Esophagus muscularis mucosa (tissue), 4 donors: ENCODE data around the gene ANO4. TPM values are rescaled to one million over a fixed set of nuclear protein-coding genes. Genes with fewer than 3 reads are reported as not detected.

Experiments used
- DNase-seq: peaks from one replicate; pipeline ENCODE4 v3.0.0-alpha.2; 2017; ENCODE audit errors: extremely low spot score
- H3K27ac ChIP-seq, 4 donors: fragments of 200-600 bp; sonication (generic); replicated peaks in 1 of 4; 1 replicate in 3 of 4; 2 replicates in 1 of 4; pipeline ENCODE4 v1.5.1; 2016 to 2019; ENCODE audit warnings: mild to moderate bottlenecking in 1 of 4
- H3K27me3 ChIP-seq, 4 donors: fragments of 200-600 bp; sonication (generic); one replicate each; pipeline versions ENCODE4 v1.5.1 to v1.6.0; 2016 to 2019
- H3K36me3 ChIP-seq, 4 donors: fragments of 200-600 bp; sonication (generic); one replicate each; pipeline ENCODE4 v1.5.1; 2016 to 2019
- H3K4me1 ChIP-seq, 4 donors: fragments of 200-600 bp; sonication (generic); one replicate each; pipeline ENCODE4 v1.5.1; 2016 to 2019
- H3K4me3 ChIP-seq, 4 donors: fragments of 200-600 bp; sonication (generic); 1 replicate in 2 of 4; 2 replicates in 2 of 4; pipeline ENCODE4 v1.5.1; 2016 to 2019; ENCODE audit warnings: mild to moderate bottlenecking in 4 of 4, moderate library complexity in 1 of 4
- H3K9me3 ChIP-seq, 4 donors: fragments of 200-600 bp; sonication (generic); 1 replicate in 3 of 4; 2 replicates in 1 of 4; pipeline ENCODE4 v1.5.1; 2016 to 2019
- CTCF ChIP-seq, 3 experiments: fragments of 200-600 bp in 2 of 3; fragments of 450-650 bp in 1 of 3; sonication (generic) in 2 of 3; IDR thresholded peaks; one replicate each; pipeline ENCODE4 v1.5.1; 2017 to 2019; ENCODE audit warnings: antibody characterized with exemption in 3 of 3, mild to moderate bottlenecking in 2 of 3, moderate library complexity in 1 of 3
- EP300 ChIP-seq: sonication (generic); formaldehyde crosslinking; IDR thresholded peaks from one replicate; pipeline ENCODE4 v1.6.1; 2017; ENCODE audit warnings: antibody characterized with exemption
- POLR2A ChIP-seq: fragments of 450-650 bp; IDR thresholded peaks from one replicate; pipeline ENCODE4 v1.6.1; 2017; ENCODE audit warnings: antibody characterized with exemption, moderate library complexity, mild to moderate bottlenecking, low read depth
- POLR2AphosphoS5 ChIP-seq, 2 donors: sonication (generic); formaldehyde crosslinking; IDR thresholded peaks; one replicate each; pipeline ENCODE4 v1.6.1; 2017; ENCODE audit warnings: antibody characterized with exemption in 2 of 2
- WGBS: methylation state at CpG from one replicate; pipeline ENCODE4 v1.1.5; 2018; 5-methylcytosine and 5-hydroxymethylcytosine counted together
- intact Hi-C: fragments of 100-400 bp; cut with DNase I; formaldehyde crosslinking; loops from one replicate; pipeline ENCODE4 v1.15.1; 2023
- total RNA-seq, 4 donors: library from RNA; depleted of rRNA; stranded (reverse); fragments of >200 nt; gene quantifications; one replicate each; pipeline versions ENCODE4 v1.1.0 to v1.2.1, GENCODE V29; 2016

The ANO4 gene
- total RNA-seq, 4 donors from 2014 or later = 0.06 to 0.17 TPM; not detected in 2

- no peak overlapping the region for H3K27ac ChIP-seq
- TF ChIP-seq POLR2A (no peak), POLR2AphosphoS5 (IDR thresholded peaks at IDR 0.05) (no peak), CTCF (IDR thresholded peaks at IDR 0.05) (no peak), EP300 (no peak)
- intact Hi-C loops = no loop called here
- WGBS = 81% methylated on average over 6 of the region's 6 CpGs
- no peaks in the 10 kb centered on the region for H3K27me3 ChIP-seq
- H3K9me3 ChIP-seq = no peaks in the 10 kb centered on the region
- H3K4me3 ChIP-seq = no peak overlapping the region
- H3K4me1 ChIP-seq = no peaks in the 10 kb centered on the region
- DNase-seq = no peak
- no peaks in the 10 kb centered on the region for H3K36me3 ChIP-seq
These were observed 69.8 kb downstream of the ANO4 start for GRCh38 chr12:100864366-100864765.

- no peak overlapping the region for H3K4me3 ChIP-seq
- TF ChIP-seq POLR2A (no peak), POLR2AphosphoS5 (IDR thresholded peaks at IDR 0.05) (no peak), EP300 (no peak), CTCF (IDR thresholded peaks at IDR 0.05) (no peak)
- no peaks in the 10 kb centered on the region for H3K4me1 ChIP-seq
- H3K27ac ChIP-seq = no peak overlapping the region
- 77% methylated on average over 3 of the region's 4 CpGs for WGBS
- H3K36me3 ChIP-seq = no peaks in the 10 kb centered on the region
- intact Hi-C loops = no loop called here
- no peaks in the 10 kb centered on the region for H3K27me3 ChIP-seq
- H3K9me3 ChIP-seq = peaks cover 0 to 2% (median under 1%) of the 10 kb centered on the region in 4 donors
- no peak for DNase-seq
These were observed 73.2 kb downstream of the ANO4 start for GRCh38 chr12:100867639-100868393.

GRCh38 chr12:100868487-100868886 is 73.9 kb downstream of the ANO4 start:
- WGBS = 86% methylated on average over 1 of the region's 1 CpG
- H3K4me1 ChIP-seq = no peaks in the 10 kb centered on the region
- no peak overlapping the region for H3K4me3 ChIP-seq
- H3K36me3 ChIP-seq = no peaks in the 10 kb centered on the region
- no peaks in the 10 kb centered on the region for H3K27me3 ChIP-seq
- DNase-seq = no peak
- TF ChIP-seq EP300 = no peak
- no peak for TF ChIP-seq POLR2A
- no peak for TF ChIP-seq CTCF (IDR thresholded peaks at IDR 0.05)
- TF ChIP-seq POLR2AphosphoS5 (IDR thresholded peaks at IDR 0.05) = no peak
- H3K9me3 ChIP-seq = peaks cover 0 to 9% (median 5%) of the 10 kb centered on the region in 4 donors
- no peak overlapping the region for H3K27ac ChIP-seq
- intact Hi-C loops = no loop called here

- Histone ChIP-seq H3K27ac (no peak overlapping the region), H3K27me3 (no peaks in the 10 kb centered on the region), H3K4me3 (no peak overlapping the region), H3K9me3 (peaks cover 0 to 21% (median 14%) of the 10 kb centered on the region in 4 donors), H3K36me3 (no peaks in the 10 kb centered on the region), H3K4me1 (no peaks in the 10 kb centered on the region)
- DNase-seq = no peak
- WGBS = 53% methylated on average over 1 of the region's 1 CpG
- TF ChIP-seq POLR2AphosphoS5 (IDR thresholded peaks at IDR 0.05) (no peak), POLR2A (no peak), EP300 (no peak), CTCF (IDR thresholded peaks at IDR 0.05) (no peak)
- intact Hi-C loops = no loop called here
These were observed 76.7 kb downstream of the ANO4 start for GRCh38 chr12:100871195-100871734.
